Peyer's patch (tissue), 4 donors: ENCODE results near the gene NRL. TPM values are rescaled to one million over a fixed set of nuclear protein-coding genes. Genes with fewer than 3 reads are reported as not detected.

Experiments used
- DNase-seq, 3 donors: peaks; one replicate each; pipeline ENCODE4 v3.0.0-alpha.2; 2017 to 2019
- H3K27ac ChIP-seq, 4 donors: fragments of 200-600 bp; sonication (generic); one replicate each; pipeline ENCODE4 v1.5.1; 2016 to 2019
- H3K27me3 ChIP-seq, 2 donors: fragments of 200-600 bp; sonication (generic); one replicate each; pipeline ENCODE4 v1.5.1; 2019
- H3K36me3 ChIP-seq, 3 donors: fragments of 200-600 bp; sonication (generic); one replicate each; pipeline ENCODE4 v1.5.1; 2016 to 2019
- H3K4me1 ChIP-seq, 4 donors: fragments of 200-600 bp; sonication (generic); one replicate each; pipeline ENCODE4 v1.5.1; 2016 to 2019
- H3K4me3 ChIP-seq, 4 donors: fragments of 200-600 bp; sonication (generic); 1 replicate in 3 of 4; 2 replicates in 1 of 4; pipeline ENCODE4 v1.5.1; 2016 to 2019; ENCODE audit warnings: mild to moderate bottlenecking in 1 of 4
- H3K9me3 ChIP-seq, 4 donors: fragments of 200-600 bp; sonication (generic); one replicate each; pipeline ENCODE4 v1.5.1; 2016 to 2019; ENCODE audit warnings: mild to moderate bottlenecking in 1 of 4
- POLR2A ChIP-seq, 2 donors: fragments of 450-650 bp; IDR thresholded peaks; one replicate each; pipeline ENCODE4 v1.5.1; 2017; ENCODE audit warnings: antibody characterized with exemption in 2 of 2, mild to moderate bottlenecking in 2 of 2, moderate library complexity in 2 of 2
- total RNA-seq, 4 donors: library from RNA; depleted of rRNA; stranded (reverse); fragments of >200 nt; gene quantifications; one replicate each; pipeline ENCODE4 v1.1.0, GENCODE V29; 2016
- TF ChIP-seq, protein P1 (sequence below), 6 experiments: fragments of 450-650 bp in 4 of 6; fragments of 200-600 bp in 2 of 6; sonication (generic) in 1 of 6; IDR thresholded peaks; one replicate each; pipeline ENCODE4 v1.5.1; 2017 to 2019; ENCODE audit warnings: antibody characterized with exemption in 6 of 6, mild to moderate bottlenecking in 3 of 6, moderate library complexity in 1 of 6

Gene NRL
- total RNA-seq, 4 donors from 2014 or later, result 4.6 to 14.2 (median 13.5) TPM; not detected in 1

DNA sequence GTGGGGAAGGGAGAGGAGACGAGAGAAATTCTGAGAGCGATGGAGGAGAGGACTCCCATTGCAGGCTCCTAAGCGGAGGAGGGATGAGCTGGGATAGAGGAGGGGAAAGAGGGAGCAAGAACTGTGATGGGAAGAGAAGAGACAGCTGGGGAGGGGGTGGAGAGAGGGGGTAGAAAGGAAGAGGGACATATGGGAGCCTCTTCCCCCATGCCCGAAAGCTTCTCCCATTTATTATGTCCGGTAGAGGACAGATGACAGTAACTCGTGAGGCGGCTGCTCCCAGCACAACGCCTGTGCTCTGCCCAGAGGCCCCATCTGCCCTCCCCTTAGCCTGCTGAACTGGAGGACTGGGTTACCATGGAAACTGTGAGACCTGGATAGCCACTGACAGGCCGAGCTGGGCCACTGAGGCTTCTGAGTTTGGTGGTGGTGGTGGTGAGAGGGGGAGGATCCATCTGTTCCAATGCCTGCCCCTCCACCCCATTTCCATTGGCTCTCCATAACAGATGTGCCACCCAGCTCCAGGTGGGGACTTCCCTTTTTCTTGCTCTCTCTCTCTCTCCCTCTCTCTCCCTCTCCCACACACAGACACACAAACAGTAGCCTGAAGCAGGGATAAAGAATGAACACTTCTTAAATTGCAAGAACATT lies 35.1 kb downstream of the NRL start:
- DNase-seq, result no peak
- Histone ChIP-seq H3K36me3 (no peaks in the 10 kb centered on the region), H3K27me3 (no peaks in the 10 kb centered on the region), H3K9me3 (no peaks in the 10 kb centered on the region), H3K4me3 (peak overlapping the region in 1 of 4 donors; percentile 79), H3K4me1 (peaks cover 0 to 18% (median 8%) of the 10 kb centered on the region in 4 donors), H3K27ac (no peak overlapping the region)
- TF ChIP-seq POLR2A (IDR thresholded peaks at IDR 0.05), result no peak
- TF ChIP-seq, protein P1, sequence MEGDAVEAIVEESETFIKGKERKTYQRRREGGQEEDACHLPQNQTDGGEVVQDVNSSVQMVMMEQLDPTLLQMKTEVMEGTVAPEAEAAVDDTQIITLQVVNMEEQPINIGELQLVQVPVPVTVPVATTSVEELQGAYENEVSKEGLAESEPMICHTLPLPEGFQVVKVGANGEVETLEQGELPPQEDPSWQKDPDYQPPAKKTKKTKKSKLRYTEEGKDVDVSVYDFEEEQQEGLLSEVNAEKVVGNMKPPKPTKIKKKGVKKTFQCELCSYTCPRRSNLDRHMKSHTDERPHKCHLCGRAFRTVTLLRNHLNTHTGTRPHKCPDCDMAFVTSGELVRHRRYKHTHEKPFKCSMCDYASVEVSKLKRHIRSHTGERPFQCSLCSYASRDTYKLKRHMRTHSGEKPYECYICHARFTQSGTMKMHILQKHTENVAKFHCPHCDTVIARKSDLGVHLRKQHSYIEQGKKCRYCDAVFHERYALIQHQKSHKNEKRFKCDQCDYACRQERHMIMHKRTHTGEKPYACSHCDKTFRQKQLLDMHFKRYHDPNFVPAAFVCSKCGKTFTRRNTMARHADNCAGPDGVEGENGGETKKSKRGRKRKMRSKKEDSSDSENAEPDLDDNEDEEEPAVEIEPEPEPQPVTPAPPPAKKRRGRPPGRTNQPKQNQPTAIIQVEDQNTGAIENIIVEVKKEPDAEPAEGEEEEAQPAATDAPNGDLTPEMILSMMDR (IDR thresholded peaks at IDR 0.05), result no peak

DNA sequence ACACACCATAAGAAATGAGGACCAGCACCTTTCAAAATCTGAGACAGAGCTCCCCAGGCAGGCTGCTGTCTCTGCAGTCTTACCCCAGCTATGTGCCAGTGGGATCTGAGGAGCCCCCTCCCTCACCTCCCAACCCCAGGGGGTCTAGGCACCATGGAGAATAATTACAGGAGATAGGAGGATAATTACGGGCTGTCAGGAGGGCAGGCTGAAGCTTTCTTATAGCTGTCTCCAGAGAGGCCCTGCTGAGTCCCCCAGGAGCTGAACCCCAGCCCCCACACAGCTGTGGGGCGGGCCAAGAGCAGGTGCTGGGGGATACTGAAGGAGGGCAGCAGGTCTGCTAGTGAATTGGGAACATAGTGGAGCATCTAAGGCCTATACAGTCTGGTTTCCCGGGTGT lies 36.6 kb downstream of the NRL start:
- Histone ChIP-seq H3K4me1 (peaks cover 0 to 22% (median 10%) of the 10 kb centered on the region in 4 donors), H3K36me3 (no peaks in the 10 kb centered on the region), H3K4me3 (no peak overlapping the region), H3K27me3 (no peaks in the 10 kb centered on the region), H3K27ac (no peak overlapping the region), H3K9me3 (no peaks in the 10 kb centered on the region)
- TF ChIP-seq, protein P1 (IDR thresholded peaks at IDR 0.05), result no peak
- no peak for TF ChIP-seq POLR2A (IDR thresholded peaks at IDR 0.05)
- DNase-seq, result no peak

DNA sequence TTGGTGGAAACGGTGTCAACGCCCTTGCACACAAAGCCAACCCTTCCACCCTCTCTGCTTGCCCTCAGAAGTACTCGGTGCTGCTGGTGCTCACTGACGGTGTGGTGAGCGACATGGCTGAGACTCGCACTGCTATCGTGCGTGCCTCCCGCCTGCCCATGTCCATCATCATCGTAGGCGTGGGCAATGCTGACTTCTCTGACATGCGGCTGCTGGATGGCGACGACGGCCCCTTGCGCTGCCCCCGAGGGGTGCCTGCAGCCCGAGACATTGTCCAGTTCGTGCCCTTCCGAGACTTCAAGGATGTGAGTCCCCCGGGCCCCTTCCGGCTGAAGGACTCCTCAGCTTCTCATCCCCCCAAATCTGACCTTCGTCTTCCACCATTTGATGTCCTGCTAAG lies 37.7 kb downstream of the NRL start:
- DNase-seq, result no peak
- TF ChIP-seq, protein P1 (IDR thresholded peaks at IDR 0.05), result no peak
- no peak for TF ChIP-seq POLR2A (IDR thresholded peaks at IDR 0.05)
- Histone ChIP-seq H3K27me3 (no peaks in the 10 kb centered on the region), H3K4me3 (no peak overlapping the region), H3K4me1 (peaks cover 0 to 33% (median 10%) of the 10 kb centered on the region in 4 donors), H3K9me3 (no peaks in the 10 kb centered on the region), H3K27ac (no peak overlapping the region), H3K36me3 (no peaks in the 10 kb centered on the region)

DNA sequence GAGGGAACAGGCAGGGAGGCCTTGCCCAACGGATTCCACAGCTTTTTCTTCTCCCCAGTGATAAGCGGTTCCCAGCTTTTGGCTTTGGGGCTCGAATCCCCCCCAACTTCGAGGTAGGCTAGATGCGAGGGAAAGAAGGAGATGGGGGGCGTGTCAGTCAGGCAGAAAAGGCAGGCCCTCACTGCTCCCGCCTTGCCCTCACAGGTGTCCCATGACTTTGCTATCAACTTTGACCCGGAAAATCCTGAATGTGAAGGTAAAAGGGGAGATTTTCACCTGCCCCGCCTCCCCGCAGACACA lies 38.5 kb downstream of the NRL start:
- TF ChIP-seq, protein P1 (IDR thresholded peaks at IDR 0.05), result no peak
- TF ChIP-seq POLR2A (IDR thresholded peaks at IDR 0.05), result no peak
- H3K27ac ChIP-seq, result no peak overlapping the region

DNA sequence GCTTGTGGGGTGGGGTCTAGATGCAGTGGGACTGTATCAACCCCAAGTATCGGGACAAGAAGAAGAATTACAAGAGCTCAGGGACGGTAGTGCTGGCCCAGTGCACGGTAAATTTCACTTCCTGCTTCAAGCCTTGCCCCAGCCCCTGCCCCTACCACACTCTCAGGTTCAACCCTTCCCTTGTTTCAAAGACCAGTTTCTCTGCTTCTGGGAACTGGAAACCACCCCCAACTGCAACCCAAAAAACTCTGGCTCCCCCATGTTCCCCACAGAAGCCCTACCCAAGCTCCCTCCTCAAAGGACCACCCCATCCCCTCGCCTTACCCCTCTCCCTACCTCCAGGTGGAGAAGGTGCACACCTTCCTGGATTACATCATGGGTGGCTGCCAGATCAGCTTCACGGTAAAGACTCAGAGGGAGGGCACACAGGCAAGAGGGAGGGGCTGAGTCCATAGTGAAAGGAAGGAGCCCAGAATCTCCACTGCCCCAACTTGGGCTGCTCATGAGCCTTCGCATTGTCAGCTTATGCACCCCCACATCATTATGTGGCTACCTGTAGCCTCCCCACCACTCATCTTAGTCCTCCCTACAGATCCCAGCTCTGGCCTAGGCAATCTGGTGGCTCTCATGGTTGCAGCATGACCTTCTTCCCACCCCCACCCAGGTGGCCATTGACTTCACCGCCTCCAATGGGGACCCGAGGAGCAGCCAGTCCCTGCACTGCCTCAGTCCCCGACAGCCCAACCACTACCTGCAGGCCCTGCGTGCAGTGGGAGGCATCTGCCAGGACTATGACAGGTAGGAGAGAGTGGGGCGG lies 39.1 kb downstream of the NRL start:
- Histone ChIP-seq H3K27me3 (no peaks in the 10 kb centered on the region), H3K4me1 (peaks cover 0 to 33% (median 7%) of the 10 kb centered on the region in 4 donors), H3K4me3 (no peak overlapping the region), H3K9me3 (no peaks in the 10 kb centered on the region), H3K27ac (peak overlapping the region in 1 of 4 donors; percentile 89), H3K36me3 (no peaks in the 10 kb centered on the region)
- peak in 1 of 3 donors; percentile 32 for DNase-seq
- TF ChIP-seq, protein P1 (IDR thresholded peaks at IDR 0.05), result no peak
- no peak for TF ChIP-seq POLR2A (IDR thresholded peaks at IDR 0.05)

More for the DNA sequence above, 38.5 kb downstream of the NRL start:
- no peaks in the 10 kb centered on the region for H3K36me3 ChIP-seq
- H3K4me1 ChIP-seq, result peaks cover 0 to 37% (median 8%) of the 10 kb centered on the region in 4 donors
- no peaks in the 10 kb centered on the region for H3K27me3 ChIP-seq
- H3K4me3 ChIP-seq, result no peak overlapping the region
- H3K9me3 ChIP-seq, result no peaks in the 10 kb centered on the region
- DNase-seq, result no peak
